ENCODE measurements around the gene FRMPD4.

GRCh38 chrX:12767856-12768255, 629.6 kb downstream of the FRMPD4 start:
- TF ChIP-seq POLR2A (IDR thresholded peaks at IDR 0.05; ENCODE audit: low read depth, low read length), result no peak
- TF ChIP-seq SIX5 (IDR thresholded peaks at IDR 0.05; ENCODE audit: low read depth, low read length, severe bottlenecking), result no peak
- TF ChIP-seq CTCF (IDR thresholded peaks at IDR 0.05 in 2 of 3, conservative IDR thresholded peaks at IDR 0.05 in 1 of 3; ENCODE audit: control insufficient read depth in 2 of 3, extremely low read depth in 1 of 3, insufficient read depth in 1 of 3, low read depth in 3 of 3, low read length in 3 of 3), result no peak
- TF ChIP-seq SUZ12 (IDR thresholded peaks at IDR 0.05; ENCODE audit: unreplicated experiment), result no peak
- TF ChIP-seq TCF7 (IDR thresholded peaks at IDR 0.05; ENCODE audit: borderline replicate concordance), result no peak
- no peak for TF ChIP-seq CEBPB (IDR thresholded peaks at IDR 0.05; ENCODE audit: borderline replicate concordance in 1 of 2, low read depth in 2 of 2, low read length in 2 of 2)
- no peak for TF ChIP-seq TAF1 (IDR thresholded peaks at IDR 0.05; ENCODE audit: borderline replicate concordance, low read depth, low read length)

All from GM12878 (cell line).